CD4-positive, alpha-beta T cell (primary cell): ENCODE measurements around the gene CFAP54. TPM values are rescaled to one million over a fixed set of nuclear protein-coding genes. Genes with fewer than 3 reads are reported as not detected.

Source experiments
- ATAC-seq: fragments of 200-7000 bp; cut with Tn5 transposase; one replicate; pipeline ENCODE4 v1.10.0; 2022; ENCODE audit warnings: mild to moderate bottlenecking; ENCODE audit not compliant: poor library complexity
- CTCF ChIA-PET: fragments of 350-600 bp; sonication (Branson Sonifier 250); formaldehyde crosslinking; loops from one replicate; lab custom pipeline; 2021; ENCODE audit warnings: antibody characterized with exemption, inconsistent platforms; lab: Charles Lee
- POLR2A ChIA-PET: fragments of 350-600 bp; sonication (Branson Sonifier 250); formaldehyde crosslinking; loops from one replicate; lab custom pipeline; 2021; ENCODE audit warnings: antibody characterized with exemption, inconsistent platforms; lab: Charles Lee
- DNase-seq, 14 experiments: peaks; one replicate each; pipeline ENCODE4 v3.0.0-alpha.2; 2013 to 2020; ENCODE audit warnings: mixed read lengths in 2 of 14
- H3K27ac ChIP-seq, 2 donors: one replicate each; pipeline versions ENCODE4 v1.5.1 to v1.7.0; 2013; ENCODE audit warnings: low read length in 2 of 2, low read depth in 1 of 2, mild to moderate bottlenecking in 1 of 2
- H3K27me3 ChIP-seq, 2 experiments: 1 replicate in 1 of 2; 2 replicates in 1 of 2; pipeline versions ENCODE4 v1.6.1 to v1.7.0; 2013; ENCODE audit warnings: low read length in 2 of 2, control low read depth in 1 of 2, mild to moderate bottlenecking in 1 of 2, moderate library complexity in 1 of 2; ENCODE audit not compliant: insufficient read depth in 2 of 2, control insufficient read depth in 1 of 2
- H3K36me3 ChIP-seq: one replicate; pipeline ENCODE4 v1.6.1; 2013; ENCODE audit warnings: low read length, control low read depth; ENCODE audit not compliant: insufficient read depth
- H3K4me1 ChIP-seq: one replicate; pipeline ENCODE4 v1.6.1; 2013; ENCODE audit warnings: low read length, control low read depth; ENCODE audit not compliant: insufficient read depth
- H3K4me3 ChIP-seq: one replicate; pipeline ENCODE4 v1.5.1; 2013; ENCODE audit warnings: mild to moderate bottlenecking, low read length, moderate library complexity
- H3K9me3 ChIP-seq, 2 experiments: 1 replicate in 1 of 2; 2 replicates in 1 of 2; pipeline versions ENCODE4 v1.6.1 to v1.7.0; 2013; ENCODE audit warnings: low read length in 2 of 2, mild to moderate bottlenecking in 2 of 2, control low read depth in 1 of 2, moderate library complexity in 1 of 2; ENCODE audit not compliant: control insufficient read depth in 1 of 2, insufficient read depth in 1 of 2
- H3K27ac Mint-ChIP-seq: one replicate; pipeline ENCODE4 v1.8.0; 2020; ENCODE audit warnings: mixed read lengths
- H3K27me3 Mint-ChIP-seq: one replicate; pipeline ENCODE4 v1.8.0; 2021; ENCODE audit warnings: mixed read lengths
- H3K36me3 Mint-ChIP-seq: one replicate; pipeline ENCODE4 v1.8.0; 2021; ENCODE audit warnings: low read depth, mixed read lengths
- H3K4me1 Mint-ChIP-seq: one replicate; pipeline ENCODE4 v1.8.0; 2021; ENCODE audit warnings: low read depth, mixed read lengths
- H3K4me3 Mint-ChIP-seq: one replicate; pipeline ENCODE4 v1.8.0; 2020; ENCODE audit warnings: mild to moderate bottlenecking, mixed read lengths
- H3K9me3 Mint-ChIP-seq: one replicate; pipeline ENCODE4 v1.8.0; 2020; ENCODE audit warnings: mixed read lengths
- intact Hi-C, 2 experiments: fragments of 100-400 bp; cut with DNase I in 1 of 2; cut with micrococcal nuclease in 1 of 2; formaldehyde crosslinking; loops; one replicate each; pipeline versions ENCODE4 v1.15.1 to v1.9.0; 2023 to 2025; cut with DNase I, micrococcal nuclease
- total RNA-seq, 174 experiments: library from RNA in 2 of 174; stranded (reverse) in 2 of 174; gene quantifications; one replicate each; pipeline ENCODE4 v1.2.3 and lab custom pipeline; 2021 to 2026
- TF ChIP-seq, protein P1 (sequence below): fragments of 200-600 bp; IDR thresholded peaks from one replicate; pipeline ENCODE4 v1.8.0; 2022; ENCODE audit warnings: antibody characterized with exemption, mild to moderate bottlenecking

Gene CFAP54
- total RNA-seq, 2 experiments from 2014 or later: 0.20 to 0.22 TPM

DNA sequence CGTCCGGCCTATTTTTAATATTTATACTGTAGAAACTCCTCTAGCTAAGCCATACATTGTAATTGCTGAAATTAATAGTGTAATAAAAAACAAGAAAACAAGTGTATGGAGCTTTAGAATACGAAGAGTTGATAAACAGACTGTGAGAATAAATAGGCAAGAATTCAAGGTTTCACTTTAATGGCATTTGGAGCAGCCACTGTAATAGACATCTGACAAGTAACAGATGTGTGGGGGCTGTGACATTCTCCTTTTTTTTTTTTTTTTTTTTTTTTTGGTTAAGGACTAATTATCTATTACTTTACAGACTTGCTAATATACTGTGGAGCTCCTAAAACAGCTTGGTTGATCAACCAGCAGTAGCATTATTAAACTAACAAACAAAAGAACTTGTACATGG lies 42.1 kb upstream of the CFAP54 start:
- POLR2A ChIA-PET: interaction anchor here (0.9 to 4.0 kb wide), 3 partner anchors 13 to 47 kb away, joined by 6 to 57 read pairs (median 6); partner anchors contain the start of genes CDK17 and CFAP54
- Mint-ChIP-seq H3K4me3 (no peak overlapping the region), H3K9me3 (no peaks in the 10 kb centered on the region), H3K4me1 (peaks cover 31% of the 10 kb centered on the region), H3K27me3 (no peaks in the 10 kb centered on the region), H3K36me3 (no peaks in the 10 kb centered on the region), H3K27ac (peak overlapping the region; percentile 98)
- no peaks in the 10 kb centered on the region for H3K36me3 ChIP-seq
- ATAC-seq: no peak
- H3K4me3 ChIP-seq: no peak overlapping the region
- DNase-seq: no peak
- no peaks in the 10 kb centered on the region for H3K9me3 ChIP-seq
- peak overlapping the region; percentile 74 to 92 for H3K27ac ChIP-seq
- CTCF ChIA-PET: interaction anchor here (0.7 to 6.4 kb wide), 4 partner anchors 20 to 47 kb away, joined by 3 to 49 read pairs (median 16); partner anchors contain the start of genes CDK17 and CFAP54
- TF ChIP-seq, protein P1, sequence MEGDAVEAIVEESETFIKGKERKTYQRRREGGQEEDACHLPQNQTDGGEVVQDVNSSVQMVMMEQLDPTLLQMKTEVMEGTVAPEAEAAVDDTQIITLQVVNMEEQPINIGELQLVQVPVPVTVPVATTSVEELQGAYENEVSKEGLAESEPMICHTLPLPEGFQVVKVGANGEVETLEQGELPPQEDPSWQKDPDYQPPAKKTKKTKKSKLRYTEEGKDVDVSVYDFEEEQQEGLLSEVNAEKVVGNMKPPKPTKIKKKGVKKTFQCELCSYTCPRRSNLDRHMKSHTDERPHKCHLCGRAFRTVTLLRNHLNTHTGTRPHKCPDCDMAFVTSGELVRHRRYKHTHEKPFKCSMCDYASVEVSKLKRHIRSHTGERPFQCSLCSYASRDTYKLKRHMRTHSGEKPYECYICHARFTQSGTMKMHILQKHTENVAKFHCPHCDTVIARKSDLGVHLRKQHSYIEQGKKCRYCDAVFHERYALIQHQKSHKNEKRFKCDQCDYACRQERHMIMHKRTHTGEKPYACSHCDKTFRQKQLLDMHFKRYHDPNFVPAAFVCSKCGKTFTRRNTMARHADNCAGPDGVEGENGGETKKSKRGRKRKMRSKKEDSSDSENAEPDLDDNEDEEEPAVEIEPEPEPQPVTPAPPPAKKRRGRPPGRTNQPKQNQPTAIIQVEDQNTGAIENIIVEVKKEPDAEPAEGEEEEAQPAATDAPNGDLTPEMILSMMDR: no peak
- intact Hi-C loops: loop anchor here (5.0 kb wide), 2 partner anchors 35 to 250 kb away; no protein-coding TSS in a partner anchor
- H3K4me1 ChIP-seq: peaks cover 28% of the 10 kb centered on the region
- H3K27me3 ChIP-seq: no peaks in the 10 kb centered on the region

DNA sequence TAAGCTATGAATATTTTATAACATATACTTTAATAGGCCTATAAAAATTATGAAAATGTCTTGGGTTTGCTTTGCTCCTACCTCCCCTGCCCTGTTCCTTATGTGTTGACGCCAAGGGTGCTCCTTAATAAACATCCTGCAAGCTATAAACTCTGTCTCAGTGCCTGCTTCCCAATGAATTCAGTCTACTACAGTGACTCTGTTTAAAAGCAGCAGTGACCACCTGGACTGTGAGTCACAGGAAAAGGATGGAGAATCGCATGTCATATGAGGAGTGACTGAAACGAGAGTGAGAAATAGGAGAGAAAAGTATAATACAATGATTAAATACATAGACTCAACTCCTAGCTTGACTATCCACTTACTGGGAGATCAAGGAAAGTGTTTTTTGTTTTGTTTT lies 41.1 kb upstream of the CFAP54 start:
- H3K9me3 Mint-ChIP-seq: no peaks in the 10 kb centered on the region
- no peak overlapping the region for H3K4me3 Mint-ChIP-seq
- H3K36me3 ChIP-seq: no peaks in the 10 kb centered on the region
- TF ChIP-seq, protein P1: no peak
- no peaks in the 10 kb centered on the region for H3K36me3 Mint-ChIP-seq
- no peaks in the 10 kb centered on the region for H3K27me3 ChIP-seq
- intact Hi-C loops: loop anchor here (5.0 kb wide), 2 partner anchors 34 to 251 kb away; no protein-coding TSS in a partner anchor
- DNase-seq (no peak), ATAC-seq (no peak)
- peaks cover 27% of the 10 kb centered on the region for H3K4me1 Mint-ChIP-seq
- no peak overlapping the region for H3K4me3 ChIP-seq
- no peaks in the 10 kb centered on the region for H3K27me3 Mint-ChIP-seq
- H3K4me1 ChIP-seq: peaks cover 28% of the 10 kb centered on the region
- no peak overlapping the region for H3K27ac ChIP-seq
- ChIA-PET POLR2A (no interaction called here), CTCF (interaction anchor here (3.1 to 6.4 kb wide), 2 partner anchors 41 to 48 kb away, joined by 10 to 49 read pairs; partner anchors contain the start of genes CDK17 and CFAP54)
- peak overlapping the region; percentile 38 for H3K27ac Mint-ChIP-seq
- no peaks in the 10 kb centered on the region for H3K9me3 ChIP-seq

DNA sequence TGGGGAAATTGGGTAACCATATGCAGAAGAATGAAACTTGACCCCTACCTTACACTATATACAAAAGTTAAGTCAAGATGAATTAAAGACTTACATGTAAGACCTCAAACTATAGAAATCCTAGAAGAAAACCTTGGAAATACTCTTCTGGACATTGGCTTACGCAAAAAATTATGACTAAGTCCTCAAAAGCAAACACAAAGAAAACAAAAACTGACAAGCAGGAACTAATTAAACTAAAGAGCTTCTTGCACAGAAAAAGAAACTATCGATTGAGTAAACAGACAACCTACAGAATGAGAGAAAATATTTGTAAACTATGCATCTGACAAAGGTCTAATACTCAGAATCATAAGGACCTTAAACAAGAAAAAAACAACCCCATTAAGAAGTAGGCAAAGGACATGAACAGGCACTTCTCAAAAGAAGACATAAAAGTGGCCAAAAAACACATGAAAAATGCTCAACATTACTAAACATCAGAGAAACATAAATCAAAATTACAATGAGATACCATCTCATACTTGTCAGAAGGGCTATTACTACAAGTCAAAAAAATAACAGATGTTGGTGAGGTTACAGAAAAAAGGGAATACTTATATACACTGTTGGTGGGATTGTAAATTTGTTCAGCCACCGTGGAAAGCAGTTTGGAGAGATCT lies 37.0 kb upstream of the CFAP54 start:
- TF ChIP-seq, protein P1: no peak

More for the DNA sequence above, 37.0 kb upstream of the CFAP54 start:
- no peaks in the 10 kb centered on the region for H3K4me1 ChIP-seq
- H3K9me3 ChIP-seq: no peaks in the 10 kb centered on the region
- H3K36me3 ChIP-seq: no peaks in the 10 kb centered on the region
- no peaks in the 10 kb centered on the region for H3K36me3 Mint-ChIP-seq
- ATAC-seq (no peak), DNase-seq (no peak)
- no peak overlapping the region for H3K27ac ChIP-seq
- no peak overlapping the region for H3K4me3 Mint-ChIP-seq
- H3K27me3 Mint-ChIP-seq: no peaks in the 10 kb centered on the region
- H3K27ac Mint-ChIP-seq: no peak overlapping the region
- no peaks in the 10 kb centered on the region for H3K27me3 ChIP-seq
- CTCF ChIA-PET: interaction anchor here (1.8 kb wide), 1 partner anchor 53 kb away, joined by 3 read pairs; no protein-coding TSS in a partner anchor
- POLR2A ChIA-PET: no interaction called here
- H3K4me1 Mint-ChIP-seq: peaks cover 4% of the 10 kb centered on the region
- H3K4me3 ChIP-seq: no peak overlapping the region
- intact Hi-C loops: no loop called here
- no peaks in the 10 kb centered on the region for H3K9me3 Mint-ChIP-seq
